ENCODE results near the gene CTNNA3.
"Not testable (repeated sequence)": the region's sequence is repeated elsewhere in the genome, so short reads cannot be mapped to it uniquely, and the experiment has no call there.

Gene CTNNA3

GRCh38 chr10:66505003-66505657, 1190.9 kb downstream of the CTNNA3 start:
- DNase-seq, result no peak

- no peak for DNase-seq
Measured at GRCh38 chr10:66501356-66501755, 1194.6 kb downstream of the CTNNA3 start.

GRCh38 chr10:66483966-66484365, 1212.0 kb downstream of the CTNNA3 start:
- no peak for DNase-seq

GRCh38 chr10:66472156-66472555, 1223.8 kb downstream of the CTNNA3 start:
- DNase-seq, result no peak

GRCh38 chr10:66467042-66467441, 1229.0 kb downstream of the CTNNA3 start:
- DNase-seq, result no peak

- no peak for DNase-seq
Measured at GRCh38 chr10:66466622-66467021, 1229.4 kb downstream of the CTNNA3 start.

GRCh38 chr10:66463611-66464010, 1232.4 kb downstream of the CTNNA3 start:
- no peak for DNase-seq

GRCh38 chr10:66457629-66458028, 1238.4 kb downstream of the CTNNA3 start:
- DNase-seq, result no peak

- no peak for DNase-seq
Measured at GRCh38 chr10:66455304-66455703, 1240.7 kb downstream of the CTNNA3 start.

- no peak for DNase-seq
Measured at GRCh38 chr10:66440568-66440967, 1255.4 kb downstream of the CTNNA3 start.

- no peak for DNase-seq
Measured at GRCh38 chr10:66414943-66415342, 1281.1 kb downstream of the CTNNA3 start.

- DNase-seq, result no peak
Measured at GRCh38 chr10:66405566-66405965, 1290.4 kb downstream of the CTNNA3 start.

- DNase-seq, result no peak
Measured at GRCh38 chr10:66398669-66399068, 1297.3 kb downstream of the CTNNA3 start.

GRCh38 chr10:66394342-66395063, 1301.5 kb downstream of the CTNNA3 start:
- no peak for DNase-seq

- no peak for DNase-seq
Measured at GRCh38 chr10:66390926-66391325, 1305.1 kb downstream of the CTNNA3 start.

- no peak for DNase-seq
Measured at GRCh38 chr10:66381045-66381444, 1315.0 kb downstream of the CTNNA3 start.

- DNase-seq, result no peak
Measured at GRCh38 chr10:66378117-66378876, 1317.7 kb downstream of the CTNNA3 start.

GRCh38 chr10:66368146-66368545, 1327.8 kb downstream of the CTNNA3 start:
- DNase-seq, result no peak

GRCh38 chr10:66366163-66366562, 1329.8 kb downstream of the CTNNA3 start:
- no peak for DNase-seq

GRCh38 chr10:66365686-66366085, 1330.3 kb downstream of the CTNNA3 start:
- DNase-seq, result no peak

GRCh38 chr10:66362522-66362921, 1333.5 kb downstream of the CTNNA3 start:
- no peak for DNase-seq

GRCh38 chr10:66353822-66354221, 1342.2 kb downstream of the CTNNA3 start:
- DNase-seq, result not testable (repeated sequence)

- DNase-seq, result no peak
Measured at GRCh38 chr10:66353422-66353821, 1342.6 kb downstream of the CTNNA3 start.

Measured in femur (tissue), 1 donor.